HEK293T (cell line): Measurements from ENCODE around the gene FBXO24.

Experiments used
- SP1 ChIP-seq: fragments of 450-650 bp; IDR thresholded peaks from 2 replicates; pipeline ENCODE4 v1.6.1; 2017
- TF ChIP-seq, protein P1 (sequence below): fragments of 450-650 bp; IDR thresholded peaks from 2 replicates; pipeline ENCODE4 v1.6.1; 2016

DNA sequence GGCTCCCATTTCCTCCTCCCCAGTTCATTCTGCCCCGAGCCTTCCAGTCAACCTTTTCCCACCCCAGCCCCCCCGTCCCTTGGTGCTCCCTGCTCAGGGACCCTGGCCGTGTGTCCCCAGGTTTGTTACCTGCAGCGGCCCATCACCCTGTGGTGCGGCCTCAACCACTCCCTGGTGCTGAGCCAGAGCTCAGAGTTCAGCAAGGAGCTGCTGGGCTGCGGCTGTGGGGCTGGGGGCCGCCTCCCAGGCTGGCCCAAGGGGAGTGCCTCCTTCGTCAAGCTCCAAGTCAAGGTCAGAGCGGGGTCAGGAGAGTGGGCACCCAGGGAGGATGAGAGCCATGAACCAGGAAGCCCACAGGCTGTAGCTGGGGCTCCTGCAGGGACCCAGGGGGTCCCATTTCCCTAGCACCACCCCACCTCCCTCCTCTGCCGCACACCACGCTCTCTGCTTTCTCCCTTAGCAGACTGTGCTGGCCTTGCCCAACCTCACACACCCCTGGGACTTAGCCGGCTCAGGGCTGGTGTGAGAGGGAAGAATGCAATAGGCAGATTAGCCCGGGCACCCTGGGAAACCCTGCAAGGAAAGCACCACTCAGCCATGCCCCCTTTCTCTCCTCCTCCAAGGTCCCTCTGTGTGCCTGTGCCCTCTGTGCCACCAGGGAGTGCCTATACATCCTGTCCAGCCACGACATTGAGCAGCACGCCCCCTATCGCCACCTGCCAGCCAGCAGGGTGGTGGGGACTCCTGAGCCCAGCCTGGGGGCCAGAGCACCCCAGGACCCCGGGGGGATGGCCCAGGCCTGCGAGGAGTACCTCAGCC lies 14.0 kb downstream of the FBXO24 start:
- TF ChIP-seq, protein P1, sequence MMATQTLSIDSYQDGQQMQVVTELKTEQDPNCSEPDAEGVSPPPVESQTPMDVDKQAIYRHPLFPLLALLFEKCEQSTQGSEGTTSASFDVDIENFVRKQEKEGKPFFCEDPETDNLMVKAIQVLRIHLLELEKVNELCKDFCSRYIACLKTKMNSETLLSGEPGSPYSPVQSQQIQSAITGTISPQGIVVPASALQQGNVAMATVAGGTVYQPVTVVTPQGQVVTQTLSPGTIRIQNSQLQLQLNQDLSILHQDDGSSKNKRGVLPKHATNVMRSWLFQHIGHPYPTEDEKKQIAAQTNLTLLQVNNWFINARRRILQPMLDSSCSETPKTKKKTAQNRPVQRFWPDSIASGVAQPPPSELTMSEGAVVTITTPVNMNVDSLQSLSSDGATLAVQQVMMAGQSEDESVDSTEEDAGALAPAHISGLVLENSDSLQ = no peak
- TF ChIP-seq SP1 = no peak
